ENCODE data around the gene KIRREL3.

Gene KIRREL3

GRCh38 chr11:126478466-126478865, 522.1 kb downstream of the KIRREL3 start:
- no peak for DNase-seq

GRCh38 chr11:126477535-126478305, 522.9 kb downstream of the KIRREL3 start:
- DNase-seq, result peak; percentile 6

GRCh38 chr11:126476977-126477376, 523.6 kb downstream of the KIRREL3 start:
- no peak for DNase-seq

GRCh38 chr11:126476266-126476924, 524.2 kb downstream of the KIRREL3 start:
- DNase-seq, result no peak

- no peak for DNase-seq
These were observed 525.3 kb downstream of the KIRREL3 start for GRCh38 chr11:126475014-126475991.

- no peak for DNase-seq
These were observed 526.4 kb downstream of the KIRREL3 start for GRCh38 chr11:126474220-126474619.

- DNase-seq, result no peak
These were observed 527.3 kb downstream of the KIRREL3 start for GRCh38 chr11:126473269-126473668.

- no peak for DNase-seq
These were observed 531.3 kb downstream of the KIRREL3 start for GRCh38 chr11:126469311-126469710.

- no peak for DNase-seq
These were observed 532.5 kb downstream of the KIRREL3 start for GRCh38 chr11:126468102-126468521.

GRCh38 chr11:126467471-126467870, 533.1 kb downstream of the KIRREL3 start:
- DNase-seq, result no peak

- no peak for DNase-seq
These were observed 533.6 kb downstream of the KIRREL3 start for GRCh38 chr11:126467046-126467370.

GRCh38 chr11:126466236-126467045, 534.1 kb downstream of the KIRREL3 start:
- no peak for DNase-seq

GRCh38 chr11:126465573-126466188, 534.9 kb downstream of the KIRREL3 start:
- no peak for DNase-seq

GRCh38 chr11:126464796-126465195, 535.8 kb downstream of the KIRREL3 start:
- no peak for DNase-seq

GRCh38 chr11:126462422-126462821, 538.1 kb downstream of the KIRREL3 start:
- no peak for DNase-seq

- DNase-seq, result no peak
These were observed 538.6 kb downstream of the KIRREL3 start for GRCh38 chr11:126461996-126462395.

- no peak for DNase-seq
These were observed 539.5 kb downstream of the KIRREL3 start for GRCh38 chr11:126461096-126461440.

- no peak for DNase-seq
These were observed 540.0 kb downstream of the KIRREL3 start for GRCh38 chr11:126460417-126461095.

GRCh38 chr11:126459691-126460281, 540.8 kb downstream of the KIRREL3 start:
- no peak for DNase-seq

GRCh38 chr11:126457817-126458216, 542.8 kb downstream of the KIRREL3 start:
- DNase-seq, result no peak
